ENCODE measurements around the gene PRR12.

Gene PRR12

GRCh38 chr19:49594993-49595818 lies 4.2 kb downstream of the PRR12 start:
- no peaks in the 10 kb centered on the region for H3K27me3 ChIP-seq (ENCODE audit: insufficient read depth, poor library complexity, severe bottlenecking)

GRCh38 chr19:49595819-49596404 lies 4.9 kb downstream of the PRR12 start:
- Histone ChIP-seq H3K36me3 (ENCODE audit: low read depth) (peaks cover 57% of the 10 kb centered on the region), H3K4me3 (ENCODE audit: severe bottlenecking) (no peak overlapping the region)
- no peak for TF ChIP-seq CTCF (IDR thresholded peaks at IDR 0.05; ENCODE audit: poor library complexity, severe bottlenecking)

More at GRCh38 chr19:49594993-49595818, 4.2 kb downstream of the PRR12 start:
- Histone ChIP-seq H3K9me3 (ENCODE audit: severe bottlenecking) (no peaks in the 10 kb centered on the region), H3K36me3 (ENCODE audit: low read depth) (peaks cover 50% of the 10 kb centered on the region), H3K27ac (ENCODE audit: poor library complexity, severe bottlenecking) (no peak overlapping the region), H3K4me1 (ENCODE audit: insufficient read depth, poor library complexity, severe bottlenecking) (no peaks in the 10 kb centered on the region), H3K4me3 (ENCODE audit: severe bottlenecking) (no peak overlapping the region)
- ATAC-seq (ENCODE audit: low read depth) (no peak), DNase-seq (ENCODE audit: low spot score) (no peak)
- no peak for TF ChIP-seq CTCF (IDR thresholded peaks at IDR 0.05; ENCODE audit: poor library complexity, severe bottlenecking)

GRCh38 chr19:49596407-49596806 lies 5.4 kb downstream of the PRR12 start:
- no peaks in the 10 kb centered on the region for H3K4me1 ChIP-seq (ENCODE audit: insufficient read depth, poor library complexity, severe bottlenecking)
- peaks cover 60% of the 10 kb centered on the region for H3K36me3 ChIP-seq (ENCODE audit: low read depth)
- no peak for ATAC-seq (ENCODE audit: low read depth)
- H3K4me3 ChIP-seq (ENCODE audit: severe bottlenecking): no peak overlapping the region
- TF ChIP-seq CTCF (IDR thresholded peaks at IDR 0.05; ENCODE audit: poor library complexity, severe bottlenecking): no peak
- no peak overlapping the region for H3K27ac ChIP-seq (ENCODE audit: poor library complexity, severe bottlenecking)
- peak; percentile 65 for DNase-seq (ENCODE audit: low spot score)
- no peaks in the 10 kb centered on the region for H3K9me3 ChIP-seq (ENCODE audit: severe bottlenecking)
- H3K27me3 ChIP-seq (ENCODE audit: insufficient read depth, poor library complexity, severe bottlenecking): no peaks in the 10 kb centered on the region

More at GRCh38 chr19:49595819-49596404, 4.9 kb downstream of the PRR12 start:
- Histone ChIP-seq H3K27me3 (ENCODE audit: insufficient read depth, poor library complexity, severe bottlenecking) (no peaks in the 10 kb centered on the region), H3K4me1 (ENCODE audit: insufficient read depth, poor library complexity, severe bottlenecking) (no peaks in the 10 kb centered on the region), H3K9me3 (ENCODE audit: severe bottlenecking) (no peaks in the 10 kb centered on the region), H3K27ac (ENCODE audit: poor library complexity, severe bottlenecking) (no peak overlapping the region)
- ATAC-seq (ENCODE audit: low read depth): no peak
- DNase-seq (ENCODE audit: low spot score): no peak

GRCh38 chr19:49596954-49597702 lies 6.1 kb downstream of the PRR12 start:
- Histone ChIP-seq H3K27ac (ENCODE audit: poor library complexity, severe bottlenecking) (no peak overlapping the region), H3K36me3 (ENCODE audit: low read depth) (peaks cover 66% of the 10 kb centered on the region), H3K27me3 (ENCODE audit: insufficient read depth, poor library complexity, severe bottlenecking) (no peaks in the 10 kb centered on the region), H3K4me3 (ENCODE audit: severe bottlenecking) (no peak overlapping the region), H3K4me1 (ENCODE audit: insufficient read depth, poor library complexity, severe bottlenecking) (no peaks in the 10 kb centered on the region), H3K9me3 (ENCODE audit: severe bottlenecking) (no peaks in the 10 kb centered on the region)
- DNase-seq (ENCODE audit: low spot score) (no peak), ATAC-seq (ENCODE audit: low read depth) (no peak)
- no peak for TF ChIP-seq CTCF (IDR thresholded peaks at IDR 0.05; ENCODE audit: poor library complexity, severe bottlenecking)
